Endothelial cell of umbilical vein (primary cell): ENCODE data around the gene HBEGF. TPM values are rescaled to one million over a fixed set of nuclear protein-coding genes. Genes with fewer than 3 reads are reported as not detected.

Experiments
- BruUV-seq: library from RNA; stranded (reverse); fragments of 400-500 nt; replicated peaks from 2 replicates; lab custom pipeline; 2021; lab: Mats Ljungman, UMichigan
- CTCF ChIA-PET: fragments of 300-600, 350-600 bp; sonication (Branson Sonifier 250); formaldehyde crosslinking; loops from one replicate; lab custom pipeline; 2021; ENCODE audit warnings: antibody characterized with exemption, inconsistent platforms; lab: Charles Lee
- POLR2A ChIA-PET: fragments of 300-600, 350-600 bp; sonication (Branson Sonifier 250); formaldehyde crosslinking; loops from one replicate; lab custom pipeline; 2021; ENCODE audit warnings: antibody characterized with exemption, inconsistent platforms; lab: Charles Lee
- DNase-seq: peaks from one replicate; pipeline ENCODE4 v3.0.0-alpha.2; 2011; ENCODE audit warnings: low read depth, low spot score
- FAIRE-seq: peaks from 2 replicates; lab custom pipeline; 2011; peaks lifted over from hg19 to GRCh38; lab: Jason Lieb, UNC
- H2AFZ ChIP-seq: 2 replicates; pipeline ENCODE4 v1.6.0; 2012; ENCODE audit warnings: low read depth, low read length, control low read depth, inconsistent platforms
- H3K27ac ChIP-seq: 2 replicates; pipeline ENCODE4 v1.5.1; 2011; ENCODE audit warnings: low read depth, mild to moderate bottlenecking, control low read depth, low read length, moderate library complexity; ENCODE audit not compliant: insufficient read depth
- H3K27me3 ChIP-seq, 2 experiments: 2 replicates each; pipeline versions ENCODE4 v1.6.0 to v1.6.1; 2011; ENCODE audit warnings: low read length in 2 of 2, mixed read lengths in 1 of 2; ENCODE audit not compliant: control insufficient read depth in 2 of 2, insufficient read depth in 2 of 2
- H3K36me3 ChIP-seq, 2 experiments: 2 replicates in 1 of 2; 3 replicates in 1 of 2; pipeline ENCODE4 v1.5.1; 2011; ENCODE audit warnings: low read length in 2 of 2, mild to moderate bottlenecking in 1 of 2, moderate library complexity in 1 of 2; ENCODE audit not compliant: control insufficient read depth in 2 of 2, insufficient read depth in 2 of 2; ENCODE audit errors: extremely low read depth in 1 of 2
- H3K4me1 ChIP-seq: 3 replicates; pipeline ENCODE4 v1.5.1; 2011; ENCODE audit warnings: mild to moderate bottlenecking, low read length; ENCODE audit not compliant: control insufficient read depth, insufficient read depth; ENCODE audit errors: extremely low read depth
- H3K4me2 ChIP-seq: 2 replicates; pipeline ENCODE4 v1.6.1; 2011; ENCODE audit warnings: low read length, control low read depth, mixed read lengths; ENCODE audit not compliant: insufficient read depth
- H3K4me3 ChIP-seq, 3 experiments: fragments of 200-600 bp in 1 of 3; sonication (generic), shearing (Covaris generic) in 1 of 3; replicated peaks in 1 of 3; 2 replicates each; pipeline ENCODE4 v1.5.1; 2011 to 2016; ENCODE audit warnings: control low read depth in 3 of 3, low read length in 3 of 3, mild to moderate bottlenecking in 2 of 3, inconsistent platforms in 1 of 3, low read depth in 1 of 3, moderate library complexity in 1 of 3; ENCODE audit not compliant: insufficient read depth in 1 of 3
- H3K79me2 ChIP-seq: 2 replicates; pipeline ENCODE4 v1.6.0; 2012; ENCODE audit warnings: low read length, inconsistent platforms; ENCODE audit not compliant: control insufficient read depth, insufficient read depth
- H3K9ac ChIP-seq: replicated peaks from 2 replicates; pipeline ENCODE3; 2011; ENCODE audit warnings: low read length, control low read depth; ENCODE audit not compliant: insufficient read depth; ENCODE audit errors: extremely low read depth
- H3K9me1 ChIP-seq: replicated peaks from 3 replicates; pipeline ENCODE4 v1.6.0; 2011; ENCODE audit warnings: mild to moderate bottlenecking, low read length; ENCODE audit not compliant: control insufficient read depth, insufficient read depth; ENCODE audit errors: extremely low read depth
- H3K9me3 ChIP-seq: replicated peaks from 2 replicates; pipeline ENCODE4 v1.5.1; 2012; ENCODE audit warnings: low read length, inconsistent platforms; ENCODE audit not compliant: control insufficient read depth, insufficient read depth
- H4K20me1 ChIP-seq: replicated peaks from 2 replicates; pipeline ENCODE3; 2011; ENCODE audit warnings: mild to moderate bottlenecking, low read length; ENCODE audit not compliant: control insufficient read depth, insufficient read depth; ENCODE audit errors: extremely low read depth
- EZH2 ChIP-seq: IDR thresholded peaks from 2 replicates; pipeline ENCODE4 v1.6.1; 2012; ENCODE audit warnings: borderline replicate concordance, low read depth, mild to moderate bottlenecking, moderate library complexity, low read length, inconsistent platforms; ENCODE audit not compliant: severe bottlenecking
- FOS ChIP-seq: IDR thresholded peaks from 2 replicates; pipeline ENCODE4 v1.6.1; 2011; ENCODE audit warnings: mild to moderate bottlenecking, low read length, moderate library complexity, borderline replicate concordance; ENCODE audit not compliant: insufficient read depth
- GATA2 ChIP-seq: IDR thresholded peaks from 2 replicates; pipeline ENCODE4 v1.7.0; 2011; ENCODE audit warnings: low read depth, mild to moderate bottlenecking, moderate library complexity, mixed read lengths, low read length; ENCODE audit not compliant: insufficient read length, insufficient read depth
- dilution Hi-C: fragments of 300-500 bp; cut with MboI; formaldehyde crosslinking; loops from one replicate; pipeline ENCODE4 v1.15.0; 2019; ENCODE audit warnings: low sequenced_read_pairs; ENCODE audit not compliant: extremely low pct_ligation_motif_present
- intact Hi-C: fragments of 100-400 bp; cut with micrococcal nuclease; formaldehyde crosslinking; loops from one replicate; pipeline ENCODE4 v1.10.0; 2022
- polyA plus RNA-seq, 4 experiments: library from polyadenylated mRNA; depleted of rRNA in 3 of 4; stranded (reverse) in 3 of 4; unstranded in 1 of 4; fragments of >200 nt; gene quantifications; 2 replicates each; pipeline versions ENCODE4 v1.2.1 to v1.2.3, GENCODE V29; 2011 to 2012; ENCODE audit warnings: missing spikeins in 1 of 4
- total RNA-seq: library from RNA; stranded (reverse); gene quantifications from 2 replicates; pipeline ENCODE4 v1.2.3, GENCODE V29; 2021
- TF ChIP-seq, protein P1 (sequence below), 2 donors: IDR thresholded peaks; 1 replicate in 1 of 2; 2 replicates in 1 of 2; pipeline ENCODE4 v1.5.1; 2011; ENCODE audit warnings: low read length in 2 of 2, mild to moderate bottlenecking in 2 of 2, moderate library complexity in 2 of 2, control low read depth in 1 of 2, inconsistent platforms in 1 of 2, low read depth in 1 of 2; ENCODE audit not compliant: insufficient read depth in 1 of 2; ENCODE audit errors: extremely low read depth in 1 of 2

HBEGF gene
- total and polyA plus RNA-seq, 2 donors (not counting 3 experiments of a cell fraction or from before 2014, with no cell fraction given) = 33.2 to 79.8 TPM

DNA sequence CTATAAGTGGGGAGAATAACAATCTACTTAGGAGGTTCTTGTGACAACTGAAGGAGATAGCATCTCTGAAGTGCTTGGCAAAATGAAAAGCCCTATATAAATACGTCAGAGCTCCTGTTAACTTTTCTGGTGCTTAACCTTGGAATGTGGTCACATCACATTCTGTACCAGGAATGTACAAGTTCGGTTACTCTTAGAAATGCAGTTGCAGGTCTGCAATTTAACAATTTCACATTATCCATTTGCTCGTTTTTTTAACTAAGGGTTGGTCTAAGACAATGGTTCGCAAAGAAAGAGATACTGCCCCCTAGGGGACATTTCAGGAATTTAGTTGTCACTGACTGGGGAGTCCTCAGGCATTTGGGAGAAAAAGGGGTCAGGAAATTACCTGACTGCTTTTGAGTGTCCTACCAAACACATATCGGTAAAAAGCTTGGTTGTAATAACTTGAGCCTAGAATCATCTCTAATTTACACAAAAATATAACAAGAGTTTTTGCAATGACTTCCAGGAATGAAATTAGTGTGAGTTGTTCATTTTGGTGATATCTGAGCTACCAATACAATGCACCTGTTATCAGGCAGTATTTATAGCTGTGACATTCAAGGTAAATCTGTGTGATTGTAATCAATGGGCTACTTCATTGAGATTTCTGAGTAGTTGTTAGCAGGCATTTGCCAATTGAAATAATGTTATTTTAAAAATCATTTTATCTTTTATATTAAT is 5.4 kb upstream of the HBEGF start:
- intact Hi-C loops = loop anchor here (1.0 kb wide), 1 partner anchor 107 kb away; no protein-coding TSS in a partner anchor
- no peak overlapping the region for H3K4me2 ChIP-seq

More for the DNA sequence above, 5.4 kb upstream of the HBEGF start:
- TF ChIP-seq, protein P1, sequence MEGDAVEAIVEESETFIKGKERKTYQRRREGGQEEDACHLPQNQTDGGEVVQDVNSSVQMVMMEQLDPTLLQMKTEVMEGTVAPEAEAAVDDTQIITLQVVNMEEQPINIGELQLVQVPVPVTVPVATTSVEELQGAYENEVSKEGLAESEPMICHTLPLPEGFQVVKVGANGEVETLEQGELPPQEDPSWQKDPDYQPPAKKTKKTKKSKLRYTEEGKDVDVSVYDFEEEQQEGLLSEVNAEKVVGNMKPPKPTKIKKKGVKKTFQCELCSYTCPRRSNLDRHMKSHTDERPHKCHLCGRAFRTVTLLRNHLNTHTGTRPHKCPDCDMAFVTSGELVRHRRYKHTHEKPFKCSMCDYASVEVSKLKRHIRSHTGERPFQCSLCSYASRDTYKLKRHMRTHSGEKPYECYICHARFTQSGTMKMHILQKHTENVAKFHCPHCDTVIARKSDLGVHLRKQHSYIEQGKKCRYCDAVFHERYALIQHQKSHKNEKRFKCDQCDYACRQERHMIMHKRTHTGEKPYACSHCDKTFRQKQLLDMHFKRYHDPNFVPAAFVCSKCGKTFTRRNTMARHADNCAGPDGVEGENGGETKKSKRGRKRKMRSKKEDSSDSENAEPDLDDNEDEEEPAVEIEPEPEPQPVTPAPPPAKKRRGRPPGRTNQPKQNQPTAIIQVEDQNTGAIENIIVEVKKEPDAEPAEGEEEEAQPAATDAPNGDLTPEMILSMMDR (IDR thresholded peaks at IDR 0.05; ENCODE audit: extremely low read depth in 1 of 2, insufficient read depth in 1 of 2, low read depth in 1 of 2, low read length in 2 of 2) = peak; percentile 70 to 71
- TF ChIP-seq GATA2 = no peak
- no peak for TF ChIP-seq FOS
- TF ChIP-seq EZH2 = no peak
- peak overlapping the region; percentile 15 for H2AFZ ChIP-seq
- DNase-seq (peak; percentile 79), FAIRE-seq (peak; percentile 87)
- H3K36me3 ChIP-seq = no peaks in the 10 kb centered on the region
- no peaks in the 10 kb centered on the region for H3K9me1 ChIP-seq
- dilution Hi-C loops = no loop called here
- ChIA-PET CTCF (interaction anchor here (0.6 to 16.7 kb wide), 33 partner anchors 9 to 368 kb away, joined by 3 to 1214 read pairs (median 5); partner anchors contain the start of gene SLC4A9), POLR2A (no interaction called here)
- H3K4me3 ChIP-seq = no peak overlapping the region
- no peak overlapping the region for H3K9ac ChIP-seq
- H3K27me3 ChIP-seq = no peaks in the 10 kb centered on the region
- BruUV-seq = no TSS peak
- no peaks in the 10 kb centered on the region for H4K20me1 ChIP-seq
- H3K79me2 ChIP-seq = no peaks in the 10 kb centered on the region
- H3K27ac ChIP-seq = no peak overlapping the region
- H3K4me1 ChIP-seq = peaks cover 16% of the 10 kb centered on the region
- H3K9me3 ChIP-seq = no peaks in the 10 kb centered on the region
